ENCODE measurements around the gene FNBP1L. TPM values are rescaled to one million over a fixed set of nuclear protein-coding genes. Genes with fewer than 3 reads are reported as not detected.

Gene FNBP1L
- total RNA-seq, 1 experiment from 2014 or later: 119 TPM

GRCh38 chr1:93490357-93490756 is 42.4 kb downstream of the FNBP1L start:
- H2AFZ ChIP-seq (ENCODE audit: low read length): no peak overlapping the region
- no peak overlapping the region for H2AK5ac ChIP-seq (ENCODE audit: insufficient read length, low read length)
- peaks cover 45 to 51% of the 10 kb centered on the region in 2 experiments for H3K4me1 Mint-ChIP-seq
- H4K8ac ChIP-seq (replicated peaks; ENCODE audit: insufficient read length, low read depth, low read length): no peak overlapping the region
- H2BK15ac ChIP-seq (ENCODE audit: low read depth, low read length): no peak overlapping the region
- no peaks in the 10 kb centered on the region for H4K20me1 ChIP-seq (ENCODE audit: control insufficient read depth, insufficient read depth, insufficient read length)
- H4K91ac ChIP-seq (ENCODE audit: insufficient read length, low read depth, low read length): no peak overlapping the region
- H3K4me1 ChIP-seq (ENCODE audit: insufficient read depth, low read length): peaks cover 8% of the 10 kb centered on the region
- H3T11ph ChIP-seq (ENCODE audit: low read length): no peak overlapping the region
- H3K4me3 Mint-ChIP-seq: no peak overlapping the region
- H4K5ac ChIP-seq (ENCODE audit: insufficient read length, low read depth, low read length): no peak overlapping the region
- H3K79me2 ChIP-seq (ENCODE audit: insufficient read depth, low read length): peaks cover 61% of the 10 kb centered on the region; the same call in 1 of the 2 replicates
- H3K27me3 Mint-ChIP-seq (ENCODE audit: low read depth): no peaks in the 10 kb centered on the region
- no peaks in the 10 kb centered on the region for H3K27me3 ChIP-seq (ENCODE audit: insufficient read depth, low read length)
- no peak overlapping the region for H2BK12ac ChIP-seq (ENCODE audit: insufficient read length, low read depth, low read length)
- DNase-seq: no peak
- H3K9me3 ChIP-seq (ENCODE audit: control insufficient read depth, low read depth, low read length): no peaks in the 10 kb centered on the region
- H3K36me3 Mint-ChIP-seq (ENCODE audit: insufficient read depth in 1 of 3, low read depth in 3 of 3): peaks cover 10 to 14% (median 12%) of the 10 kb centered on the region in 3 experiments
- H3K9ac ChIP-seq (ENCODE audit: extremely low read depth, insufficient read length, low read length): no peak overlapping the region
- H3K4me2 ChIP-seq (ENCODE audit: insufficient read depth, insufficient read length, low read length): no peak overlapping the region
- H3K23me2 ChIP-seq (ENCODE audit: insufficient read length, low read depth, low read length, poor library complexity, severe bottlenecking): no peaks in the 10 kb centered on the region
- H3K27ac ChIP-seq (ENCODE audit: insufficient read length, low read depth, low read length): no peak overlapping the region
- no peak overlapping the region for H3K14ac ChIP-seq (ENCODE audit: insufficient read depth, low read length)
- no peak overlapping the region for H2BK20ac ChIP-seq (ENCODE audit: low read depth, low read length, poor library complexity, severe bottlenecking)
- H2BK5ac ChIP-seq (ENCODE audit: insufficient read length, low read length): no peak overlapping the region
- H3K4ac ChIP-seq (ENCODE audit: low read depth, low read length): no peak overlapping the region
- H3K23ac ChIP-seq (ENCODE audit: insufficient read length, low read depth, low read length): no peak overlapping the region
- peaks cover 0 to 2% of the 10 kb centered on the region in 2 experiments; a peak in 2 of 5 replicates for H3K9me3 Mint-ChIP-seq
- TF ChIP-seq CTCF (conservative IDR thresholded peaks at IDR 0.05): no peak
- H3K18ac ChIP-seq (ENCODE audit: insufficient read length, low read depth, low read length): no peak overlapping the region
- no peak overlapping the region for H3K56ac ChIP-seq (ENCODE audit: insufficient read length, low read depth, low read length)
- no peak overlapping the region for H3K27ac Mint-ChIP-seq
- no peak overlapping the region for H2BK120ac ChIP-seq (ENCODE audit: low read depth, low read length, poor library complexity, severe bottlenecking)
- peaks cover 17% of the 10 kb centered on the region for H3K79me1 ChIP-seq (ENCODE audit: insufficient read depth, low read depth, low read length, poor library complexity, severe bottlenecking)
